AG09319 (cell line): ENCODE data around the gene RTF1.
"Not testable (repeated sequence)": the region's sequence is repeated elsewhere in the genome, so short reads cannot be mapped to it uniquely, and the experiment has no call there.

Experiments used
- DNase-seq: peaks from one replicate; pipeline ENCODE4 v3.0.0-alpha.2; 2010; ENCODE audit warnings: low read depth; ENCODE audit errors: extremely low read depth
- CTCF ChIP-seq: IDR thresholded peaks from 2 replicates; pipeline ENCODE4 v1.5.1; 2011; ENCODE audit warnings: low read depth, mild to moderate bottlenecking, inconsistent platforms, low read length, moderate library complexity

The RTF1 gene

GRCh38 chr15:41466711-41467110, 49.8 kb downstream of the RTF1 start:
- no peak for TF ChIP-seq CTCF
- DNase-seq: no peak

- not testable (repeated sequence) for DNase-seq
Observed at GRCh38 chr15:41469644-41470043, 52.7 kb downstream of the RTF1 start.

- no peak for DNase-seq
- TF ChIP-seq CTCF: no peak
Observed at GRCh38 chr15:41473418-41473817, 56.5 kb downstream of the RTF1 start.

- DNase-seq: no peak
- TF ChIP-seq CTCF: no peak
Observed at GRCh38 chr15:41474436-41474835, 57.5 kb downstream of the RTF1 start.

- no peak for TF ChIP-seq CTCF
- no peak for DNase-seq
Observed at GRCh38 chr15:41474941-41475340, 58.0 kb downstream of the RTF1 start.

- DNase-seq: no peak
- no peak for TF ChIP-seq CTCF
Observed at GRCh38 chr15:41476416-41477048, 59.6 kb downstream of the RTF1 start.

- no peak for DNase-seq
- no peak for TF ChIP-seq CTCF
Observed at GRCh38 chr15:41480396-41481140, 63.7 kb downstream of the RTF1 start.
